Measurements from ENCODE around the gene SSH2.
"Not testable (repeated sequence)": the region's sequence is repeated elsewhere in the genome, so short reads cannot be mapped to it uniquely, and the experiment has no call there.

The SSH2 gene

DNA sequence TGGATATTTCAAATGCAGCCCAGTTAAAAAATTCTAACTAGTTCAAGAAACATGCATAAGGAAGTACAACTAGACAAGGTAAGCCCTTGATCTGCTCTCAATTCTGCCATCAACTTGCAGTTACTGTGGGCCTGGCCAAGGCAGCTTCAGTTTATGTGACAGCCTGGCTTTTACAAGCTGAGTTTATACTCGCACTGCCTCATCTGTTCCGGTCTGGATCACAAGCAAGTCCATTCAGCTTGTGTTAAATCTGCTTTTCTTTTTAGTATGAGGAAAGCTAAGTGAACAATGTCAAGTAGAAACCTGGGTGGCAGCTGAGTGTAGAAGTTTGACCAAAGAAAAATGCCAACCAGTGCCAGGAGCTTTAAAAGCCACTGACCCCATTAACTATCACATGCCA is 230.7 kb downstream of the SSH2 start:
- DNase-seq, result no peak

DNA sequence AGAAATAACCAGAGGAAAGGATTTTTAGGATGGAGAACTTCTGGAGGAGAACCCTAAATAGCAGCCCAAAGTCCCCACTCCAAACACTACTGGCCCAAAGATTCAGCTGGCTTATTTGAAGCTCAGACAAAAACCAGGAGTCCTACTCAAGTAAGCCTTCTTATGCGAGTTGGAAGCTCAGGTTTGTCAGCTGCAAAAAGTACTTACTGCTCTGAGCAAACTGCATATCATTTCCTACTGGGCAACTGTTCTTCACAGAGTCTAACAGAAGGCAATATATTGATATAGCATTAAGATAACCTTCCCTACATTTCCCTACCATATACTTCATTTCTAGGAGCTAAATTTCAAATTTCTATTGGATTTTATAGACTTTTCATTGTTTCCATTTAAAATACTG is 231.2 kb downstream of the SSH2 start:
- DNase-seq, result no peak

DNA sequence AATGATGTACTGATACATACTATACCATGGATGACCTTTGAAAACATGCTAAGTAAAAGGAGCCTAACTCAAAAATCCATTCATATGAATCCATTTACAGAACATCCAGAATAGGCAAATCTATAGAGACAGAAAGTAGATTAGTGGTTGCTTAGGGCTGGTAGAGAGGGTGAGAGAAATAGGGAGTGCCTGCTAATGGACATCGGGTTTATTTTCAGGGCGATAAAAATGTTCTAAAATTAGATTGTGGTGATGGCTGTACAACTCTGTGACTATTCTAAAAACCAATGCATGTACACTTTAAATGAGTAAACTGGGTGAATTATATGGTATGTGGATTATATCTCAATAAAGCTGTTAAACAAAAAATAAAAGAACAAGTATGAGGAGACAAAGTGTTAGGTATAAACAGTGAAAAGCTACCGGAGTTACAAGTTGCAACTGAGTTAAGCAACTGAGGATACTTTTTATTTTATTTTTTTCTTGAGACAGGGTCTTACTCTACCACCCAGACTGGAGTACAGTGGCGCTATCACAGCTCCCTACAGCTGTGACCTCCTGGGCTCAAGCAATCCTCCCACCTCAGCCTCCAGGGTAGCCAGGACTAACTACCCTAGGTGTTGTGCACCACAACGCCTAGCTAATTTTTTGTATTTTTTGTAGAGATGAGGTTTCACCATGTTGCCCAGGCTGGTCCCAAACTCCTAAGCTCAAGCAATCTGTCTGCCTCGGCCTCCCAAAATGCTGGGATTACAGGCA is 231.8 kb downstream of the SSH2 start:
- no peak for DNase-seq

DNA sequence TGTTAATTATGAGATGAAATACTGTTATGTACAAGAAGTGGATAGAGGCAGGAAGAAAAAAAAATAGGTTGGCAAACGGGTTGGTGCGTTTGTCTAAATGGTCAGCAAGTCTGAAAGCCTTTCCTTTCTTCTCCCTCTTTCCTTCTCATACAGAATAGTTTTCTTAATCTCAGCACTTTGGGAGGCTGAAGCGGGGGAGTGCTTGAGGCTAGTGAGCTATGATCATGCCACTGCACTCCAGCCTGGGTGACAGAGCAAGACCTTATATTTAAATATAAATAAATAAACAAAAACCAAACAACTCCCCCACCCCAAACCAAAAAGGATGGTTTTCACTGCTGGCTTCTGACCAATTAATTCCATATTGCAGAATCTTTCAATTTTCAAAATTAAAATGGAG is 232.7 kb downstream of the SSH2 start:
- DNase-seq, result no peak

DNA sequence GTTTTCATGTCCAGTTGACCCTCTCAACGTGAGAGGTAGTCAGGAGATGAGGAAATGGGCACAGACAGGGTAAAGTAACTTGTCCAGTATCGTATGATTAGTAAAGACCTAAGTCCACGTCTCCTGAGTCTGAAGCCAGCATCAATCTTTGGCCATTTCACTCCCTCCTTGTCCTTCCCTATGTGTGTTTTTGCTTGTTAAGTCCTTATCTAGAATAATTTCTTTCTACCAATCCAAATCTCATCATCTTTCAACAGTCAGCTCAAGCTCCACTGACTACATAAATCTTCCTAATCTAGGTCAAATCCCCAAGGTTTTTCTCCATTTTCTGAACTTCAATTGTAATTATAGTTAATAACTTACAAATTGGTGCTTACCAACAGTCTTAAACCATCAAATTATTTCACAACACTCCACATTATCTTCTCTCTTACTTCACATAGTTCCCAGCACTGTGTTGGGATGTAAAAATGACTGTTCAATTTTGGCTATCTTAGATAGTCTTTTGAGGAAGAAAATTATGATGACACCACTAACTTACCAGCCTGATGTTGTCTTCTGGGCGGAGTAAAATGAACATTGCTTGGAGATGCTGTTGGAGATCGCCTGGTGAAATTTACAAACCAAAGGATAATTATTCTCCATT is 235.0 kb downstream of the SSH2 start:
- no peak for DNase-seq

DNA sequence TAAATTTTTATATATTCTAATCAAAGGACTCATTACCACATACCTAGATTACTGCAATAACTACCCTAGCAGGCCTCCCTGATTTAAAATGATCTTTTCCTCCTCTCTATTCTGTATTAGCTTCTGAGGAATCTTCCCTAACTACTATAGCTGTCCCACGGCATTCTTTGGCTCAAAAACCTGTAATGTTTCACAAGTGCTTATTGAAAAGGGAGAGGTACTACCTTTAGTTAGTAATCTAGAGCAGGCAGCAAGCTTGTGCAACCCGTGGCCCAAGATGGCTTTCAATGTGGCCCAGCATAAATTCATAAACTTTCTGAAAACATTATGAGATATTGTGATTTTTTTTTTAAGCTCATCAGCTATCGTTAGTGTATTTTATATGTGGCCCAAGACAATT is 236.3 kb downstream of the SSH2 start:
- no peak for DNase-seq

DNA sequence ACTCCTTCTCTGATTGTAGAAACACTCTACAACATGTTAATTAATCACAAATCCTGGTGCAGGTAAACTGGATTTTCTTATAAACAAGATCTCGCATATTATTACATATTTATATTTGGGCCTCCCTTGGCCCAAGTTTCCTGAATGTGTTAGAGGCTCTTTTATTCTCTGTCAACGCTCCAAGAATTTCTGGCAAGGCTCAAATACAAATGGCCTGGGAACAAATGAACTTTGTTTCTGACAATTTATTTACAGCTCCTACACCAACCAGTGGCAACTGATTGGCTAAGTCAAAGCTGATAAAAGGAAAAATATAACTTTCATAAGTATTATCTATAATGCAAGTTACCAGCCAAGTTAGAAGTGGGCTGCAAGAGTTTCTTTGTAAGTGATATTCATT is 242.4 kb downstream of the SSH2 start:
- DNase-seq, result no peak

DNA sequence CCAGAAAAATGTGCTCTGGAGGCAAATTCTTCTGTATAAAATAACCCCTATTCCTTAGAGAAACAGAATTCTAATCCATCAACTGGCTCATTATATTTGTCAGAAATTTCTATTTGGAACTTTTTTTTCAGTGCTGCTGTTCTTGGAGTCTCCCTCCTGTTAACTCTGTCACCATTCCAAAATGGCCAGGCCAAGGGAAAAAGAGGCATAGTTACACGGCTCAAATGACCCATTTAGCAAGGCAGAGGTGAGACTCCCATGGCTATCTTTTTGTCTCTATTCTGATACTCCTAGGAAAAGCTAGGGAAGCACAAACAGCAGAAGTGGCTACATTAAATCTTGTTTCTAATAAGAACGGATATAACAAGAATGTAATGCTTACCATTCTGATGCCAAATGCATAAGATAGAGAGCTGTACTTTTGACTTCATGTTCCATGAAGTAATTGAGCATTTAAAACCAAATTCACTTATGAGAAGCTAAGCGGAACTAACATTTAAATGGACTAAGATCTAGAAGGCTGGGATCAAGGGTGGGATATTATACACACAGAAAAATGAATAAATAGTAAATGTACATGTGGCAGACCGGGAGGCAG is 242.9 kb downstream of the SSH2 start:
- no peak for DNase-seq

DNA sequence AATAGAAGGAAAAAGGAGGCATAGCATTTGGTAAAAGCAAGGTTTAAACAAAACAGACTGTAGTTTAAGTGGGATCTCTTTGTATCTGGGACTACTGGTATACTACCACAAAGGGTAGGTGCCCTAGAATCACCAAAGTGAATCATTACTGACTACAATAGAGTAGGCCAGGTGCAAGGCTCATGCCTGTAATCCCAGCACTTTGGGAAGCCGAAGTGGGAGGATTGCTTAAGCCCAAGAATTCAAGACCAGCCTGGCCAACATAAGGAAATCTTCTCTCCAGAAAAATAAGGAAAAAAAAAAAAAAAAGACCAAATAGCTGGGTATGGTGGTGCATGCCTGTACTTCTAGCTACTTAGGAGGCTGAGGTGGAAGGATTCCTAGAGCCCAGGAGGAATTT is 246.5 kb downstream of the SSH2 start:
- no peak for DNase-seq

DNA sequence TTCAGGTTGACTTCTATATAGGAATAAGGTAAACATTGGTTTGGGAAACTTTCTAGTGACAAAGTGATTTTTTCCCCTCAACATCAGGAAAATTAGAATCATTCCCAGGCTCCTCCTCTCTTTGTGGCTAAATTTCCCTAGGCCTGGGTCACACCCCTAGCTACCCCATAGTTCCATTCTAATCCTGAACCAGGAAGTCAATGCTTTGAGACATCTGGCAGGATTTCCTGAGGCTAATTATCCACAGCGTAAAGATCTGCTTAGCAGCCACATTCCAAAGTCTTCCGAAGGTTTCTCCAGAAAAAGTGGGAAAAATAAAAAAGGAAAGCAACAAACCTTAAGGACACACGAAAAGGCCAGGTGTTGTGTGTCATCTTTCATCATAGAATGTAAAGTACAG is 247.0 kb downstream of the SSH2 start:
- DNase-seq, result no peak

DNA sequence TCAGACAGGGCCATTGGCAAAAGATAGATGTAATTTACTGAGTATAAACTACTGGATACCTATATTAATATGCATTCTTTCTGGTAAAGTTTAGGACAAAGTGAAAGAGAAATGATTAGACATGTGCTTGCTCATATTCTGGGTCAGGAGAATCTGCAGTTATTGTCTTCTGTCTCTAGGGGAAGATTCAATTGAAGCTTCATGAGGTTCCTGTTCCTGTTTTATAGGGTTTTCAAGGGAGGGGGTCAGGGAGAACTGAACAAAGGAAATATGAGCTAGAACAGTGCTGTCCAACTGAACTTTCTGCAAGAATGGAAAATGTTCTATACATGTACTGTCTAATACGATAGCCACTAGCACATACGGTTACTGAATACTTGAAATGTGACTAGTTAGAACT is 248.0 kb downstream of the SSH2 start:
- no peak for DNase-seq

DNA sequence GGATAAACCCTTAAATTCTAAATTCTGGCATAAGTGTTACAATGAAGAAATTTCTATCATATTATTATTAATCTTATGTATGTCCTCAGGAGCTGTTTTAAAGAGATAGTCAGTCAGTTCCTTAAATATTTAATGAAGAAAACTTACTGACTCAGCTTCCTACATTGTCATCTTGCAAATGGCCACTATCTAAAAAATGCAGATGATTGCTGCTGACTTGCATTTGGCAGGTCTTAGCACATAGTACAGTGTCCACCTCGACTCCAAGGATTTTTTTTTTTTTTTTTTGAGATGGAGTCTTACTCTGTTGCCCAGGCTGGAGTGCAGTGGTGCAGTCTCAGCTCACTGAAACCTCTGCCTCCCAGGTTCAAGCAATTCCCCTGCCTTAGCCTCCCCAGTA is 252.2 kb downstream of the SSH2 start:
- no peak for DNase-seq

DNA sequence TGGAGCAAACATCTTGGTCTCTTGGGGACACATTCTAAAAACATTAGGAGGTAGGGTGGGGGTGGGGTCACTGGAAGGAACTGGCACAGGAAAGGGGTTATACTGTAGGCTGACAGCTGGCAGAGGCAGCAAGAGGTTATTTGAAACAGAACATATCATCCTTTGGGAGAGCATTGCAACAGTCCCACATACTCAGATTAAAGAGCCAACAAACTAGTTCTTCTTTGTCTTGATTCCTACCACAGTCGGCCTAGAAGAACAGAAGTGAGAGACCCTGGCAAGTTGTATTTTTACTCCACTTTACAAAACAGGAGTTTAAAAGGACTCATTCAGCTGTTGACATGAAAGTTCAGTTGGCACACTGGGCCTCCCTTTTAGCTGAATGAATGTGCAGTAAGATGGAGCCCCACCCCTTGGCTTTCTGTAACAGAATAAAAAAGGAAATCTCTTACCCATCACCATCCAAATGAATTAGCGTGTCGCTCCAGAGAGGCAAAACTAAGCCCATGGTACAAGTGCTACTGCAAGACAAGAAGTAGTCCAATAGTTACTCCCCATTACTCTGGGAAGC is 252.7 kb downstream of the SSH2 start:
- no peak for DNase-seq

DNA sequence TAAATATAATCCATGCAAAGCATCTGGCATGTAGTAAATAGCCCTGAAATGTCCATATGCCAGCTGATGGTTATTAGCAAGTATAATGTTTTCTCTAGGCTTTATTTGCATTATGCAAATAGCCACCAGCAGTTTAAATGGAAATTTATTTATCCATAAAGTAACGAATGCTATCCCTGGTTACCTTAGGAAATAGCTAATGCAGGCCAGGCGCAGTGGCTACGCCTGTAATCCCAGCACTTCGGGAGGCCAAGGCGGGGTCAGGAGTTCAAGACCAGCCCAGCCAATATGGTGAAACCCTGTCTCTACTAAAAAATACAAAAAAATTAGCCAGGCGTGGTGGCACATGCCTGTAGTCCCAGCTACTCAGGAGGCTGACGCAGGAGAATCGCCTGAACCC is 254.1 kb downstream of the SSH2 start:
- not testable (repeated sequence) for DNase-seq

DNA sequence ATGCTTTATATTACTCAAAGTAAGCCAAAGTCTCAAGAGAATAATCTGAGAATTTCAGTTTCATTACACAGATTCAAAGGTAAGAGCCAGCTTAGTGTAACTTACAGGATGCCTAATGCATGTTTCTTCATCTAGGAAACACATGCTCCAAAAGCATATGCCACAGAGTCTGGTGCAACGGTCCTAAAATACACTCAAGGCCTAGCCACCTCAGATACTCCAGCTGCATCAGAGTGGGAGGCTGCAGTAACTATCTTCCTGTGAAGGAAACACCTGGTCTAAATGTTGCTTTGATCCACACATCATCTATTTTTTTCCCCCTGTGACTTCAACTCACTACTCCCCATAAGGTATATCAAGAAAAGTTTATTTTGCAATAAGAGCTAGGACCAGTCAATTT is 255.7 kb downstream of the SSH2 start:
- no peak for DNase-seq

DNA sequence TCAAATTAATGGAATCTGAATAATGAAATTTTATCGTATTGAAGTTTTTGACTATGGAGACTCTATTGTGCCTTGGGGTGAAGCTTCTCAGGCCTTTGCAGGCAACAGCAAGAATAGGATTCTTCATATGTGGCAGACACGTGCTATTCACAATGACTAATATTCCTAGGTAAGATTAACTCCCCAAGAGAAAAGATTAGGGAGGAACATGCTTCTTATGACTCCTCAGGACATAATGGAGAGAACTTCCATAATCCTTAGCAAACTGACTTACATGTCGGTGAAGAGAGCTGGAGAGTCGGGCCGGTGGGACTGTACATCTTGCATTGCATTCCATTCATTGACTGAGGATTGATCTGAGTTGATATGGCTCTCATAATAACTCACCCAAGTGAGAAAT is 258.4 kb downstream of the SSH2 start:
- DNase-seq, result no peak

DNA sequence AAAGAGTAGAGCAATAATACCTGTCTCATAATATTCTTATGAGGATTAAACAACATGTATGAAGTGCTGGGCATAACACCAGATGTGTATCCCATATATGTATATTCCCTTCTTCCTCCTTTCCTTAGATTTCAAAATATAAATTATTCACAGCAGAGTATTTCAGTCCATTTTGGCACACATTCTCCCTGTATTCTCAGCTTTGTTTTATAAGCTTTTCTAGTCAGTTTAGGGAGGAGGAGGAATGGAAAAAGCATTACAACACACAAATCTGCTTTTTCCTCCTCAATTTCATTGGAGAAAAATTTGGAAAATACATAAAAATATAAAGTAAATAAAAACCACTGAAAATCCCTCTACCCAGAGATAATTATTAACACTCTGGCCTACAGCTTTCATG is 260.8 kb downstream of the SSH2 start:
- DNase-seq, result no peak

DNA sequence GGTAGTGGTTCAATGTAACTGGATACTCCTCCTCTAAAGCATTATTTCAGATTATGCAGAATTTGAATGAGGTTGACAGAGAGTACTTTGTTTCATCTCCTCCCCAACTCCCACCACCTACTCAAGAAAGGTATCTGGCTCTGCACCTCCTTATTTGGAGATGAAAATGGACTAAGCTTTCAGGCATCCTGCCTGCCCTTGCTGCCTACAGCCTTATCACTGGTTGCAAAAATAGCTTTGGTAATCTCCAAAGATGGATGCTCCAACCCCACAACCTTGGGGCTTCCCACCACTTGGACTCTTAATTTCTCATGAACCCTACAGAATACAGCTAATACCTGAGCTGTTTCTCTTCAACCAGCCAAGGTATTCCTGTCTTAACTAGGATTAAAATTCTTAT is 262.1 kb downstream of the SSH2 start:
- no peak for DNase-seq

DNA sequence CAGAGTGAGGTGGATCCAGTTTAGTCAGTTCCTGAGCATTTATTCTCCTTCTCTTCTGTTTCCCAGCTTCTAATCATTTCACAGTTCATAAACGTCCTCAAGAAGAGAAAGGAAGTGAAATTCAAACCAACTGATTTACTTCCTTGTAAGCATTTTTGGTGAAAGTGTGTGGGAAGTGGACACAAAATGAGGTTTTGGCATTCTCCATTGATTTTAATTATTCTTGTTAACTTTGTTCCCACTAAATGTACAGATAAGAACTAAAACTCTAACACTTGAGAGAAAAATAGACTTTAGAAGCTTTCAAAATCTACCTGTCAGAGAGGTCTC is 264.6 kb downstream of the SSH2 start:
- DNase-seq, result no peak

DNA sequence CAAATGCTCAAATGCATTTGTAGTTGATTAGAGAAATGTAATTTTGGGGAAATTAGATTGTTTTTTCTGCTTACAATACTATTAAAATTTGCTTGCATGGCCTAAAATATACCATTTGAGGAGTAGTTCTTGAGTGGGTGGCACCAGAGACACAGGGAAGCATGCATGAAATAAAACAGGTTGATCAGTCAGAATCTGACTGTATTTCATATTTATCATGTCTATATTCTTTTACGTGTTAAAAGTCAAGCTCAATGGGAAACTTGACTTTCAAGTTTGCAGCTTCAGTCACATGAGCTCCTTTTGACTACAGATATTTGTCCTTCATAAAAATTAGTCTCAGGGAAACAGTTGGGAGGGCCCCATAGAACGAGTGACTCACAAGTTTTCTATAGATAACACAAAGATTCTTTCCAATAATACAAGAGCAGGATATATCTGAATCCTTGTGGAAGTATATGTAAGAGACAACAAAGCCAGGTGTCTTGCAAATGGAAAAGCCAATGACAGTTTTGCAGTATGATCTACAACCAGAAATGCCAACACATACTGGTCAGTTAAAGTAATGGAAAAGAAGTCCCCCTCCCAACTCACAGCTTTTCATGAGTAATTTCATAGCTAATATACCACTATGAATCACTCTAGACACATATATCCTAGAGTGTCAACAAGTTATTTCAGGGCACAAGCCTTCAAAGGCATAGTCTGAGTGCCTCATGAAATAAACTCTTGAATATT is 265.1 kb downstream of the SSH2 start:
- no peak for DNase-seq

DNA sequence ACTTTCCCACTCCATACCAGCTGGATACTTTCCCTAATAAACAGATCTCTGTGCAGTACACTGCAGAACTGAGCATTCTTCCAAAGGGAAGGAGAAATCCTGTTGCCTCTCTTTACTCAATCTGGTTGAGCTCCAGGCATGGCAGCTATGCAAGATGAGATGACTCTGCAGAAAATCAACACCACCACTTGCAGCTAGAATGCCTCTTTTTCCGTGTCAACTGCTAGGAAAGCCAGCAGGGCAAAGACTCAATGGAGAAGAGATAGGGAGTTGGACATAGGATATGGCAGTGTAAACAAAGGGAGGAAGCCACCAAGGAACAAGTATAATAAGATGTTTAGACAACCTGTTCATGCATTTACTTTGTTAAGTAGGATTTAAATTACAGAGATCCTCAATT is 266.9 kb downstream of the SSH2 start:
- DNase-seq, result no peak

DNA sequence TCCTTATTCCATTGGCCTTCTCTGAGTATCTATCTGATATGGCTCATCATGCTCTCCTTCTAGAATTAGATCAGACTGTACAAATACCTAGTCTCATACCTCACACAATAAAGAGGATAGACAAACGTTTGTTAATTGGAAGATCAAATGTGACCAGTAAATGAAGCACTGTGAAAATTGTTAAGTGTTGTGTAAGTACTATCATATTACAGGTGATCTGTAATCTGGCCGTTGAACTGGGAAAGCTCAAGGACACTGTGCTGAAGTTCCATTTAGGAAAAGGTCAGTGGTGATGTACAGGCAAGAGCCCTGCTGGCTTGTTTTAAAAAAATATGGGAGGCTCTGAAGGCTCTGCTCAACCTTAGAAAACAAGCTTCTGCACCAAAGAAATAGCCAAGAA is 268.8 kb downstream of the SSH2 start:
- no peak for DNase-seq

DNA sequence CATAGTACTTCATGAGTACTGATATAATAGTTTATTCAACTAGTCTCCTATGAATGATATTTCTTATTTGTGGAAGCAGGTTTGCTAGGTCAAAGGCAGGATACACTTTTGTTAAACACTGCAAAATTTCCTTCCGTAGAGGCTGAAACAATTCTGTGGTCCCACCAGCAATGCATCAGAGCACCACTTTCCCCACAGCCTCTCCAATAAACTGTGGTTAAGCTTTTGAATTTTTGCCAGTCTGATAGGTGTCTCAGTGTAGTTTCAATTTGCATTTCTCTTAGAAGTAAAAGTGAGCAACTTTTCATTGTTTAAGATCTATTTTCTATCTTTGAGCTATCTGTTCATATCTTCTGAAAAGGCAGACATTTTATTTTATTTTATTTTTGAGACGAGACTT is 270.9 kb downstream of the SSH2 start:
- no peak for DNase-seq

DNA sequence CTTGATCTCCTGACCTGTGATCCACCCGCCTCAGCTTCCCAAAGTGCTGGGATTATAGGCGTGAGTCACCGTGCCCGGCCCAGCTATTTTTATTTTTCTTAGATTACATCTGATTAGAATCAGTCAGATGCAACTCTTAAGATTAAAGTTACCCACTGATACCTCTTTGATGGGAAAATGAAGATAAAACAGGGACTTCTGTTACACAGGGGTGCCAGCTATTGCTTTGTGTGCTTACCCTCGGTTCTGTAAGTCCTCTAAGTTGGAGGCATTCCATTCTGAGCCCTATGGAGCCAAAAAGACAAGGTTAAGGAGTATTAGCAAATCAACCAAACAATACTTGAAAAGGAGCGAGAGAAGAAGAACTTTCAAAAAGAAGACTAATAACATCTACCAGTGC is 274.7 kb downstream of the SSH2 start:
- no peak for DNase-seq
